ENCODE measurements around the gene LDHAL6B.
"Not testable (repeated sequence)": the region's sequence is repeated elsewhere in the genome, so short reads cannot be mapped to it uniquely, and the experiment has no call there.

Gene LDHAL6B

GRCh38 chr15:59206623-59207183 lies at the start of gene LDHAL6B:
Gene LDHAL6B (plus strand): TSS chr15:59206843. CDS start chr15:59206941, 98 bp downstream.
- no peak for DNase-seq

- no peak for DNase-seq
Observed at GRCh38 chr15:59157396-59157795, 49.2 kb upstream of the LDHAL6B start.

- DNase-seq, result no peak
Observed at GRCh38 chr15:59157840-59158700, 48.6 kb upstream of the LDHAL6B start.

GRCh38 chr15:59158701-59159034 lies 48.0 kb upstream of the LDHAL6B start:
- no peak for DNase-seq

- no peak for DNase-seq
Observed at GRCh38 chr15:59159210-59159609, 47.4 kb upstream of the LDHAL6B start.

GRCh38 chr15:59160880-59161593 lies 45.6 kb upstream of the LDHAL6B start:
- peak; percentile 16 for DNase-seq

GRCh38 chr15:59162080-59162479 lies 44.6 kb upstream of the LDHAL6B start:
- not testable (repeated sequence) for DNase-seq

- DNase-seq, result no peak
Observed at GRCh38 chr15:59165726-59166125, 40.9 kb upstream of the LDHAL6B start.

- no peak for DNase-seq
Observed at GRCh38 chr15:59166166-59166565, 40.5 kb upstream of the LDHAL6B start.

GRCh38 chr15:59166601-59167265 lies 39.9 kb upstream of the LDHAL6B start:
- no peak for DNase-seq

- DNase-seq, result no peak
Observed at GRCh38 chr15:59168536-59168935, 38.1 kb upstream of the LDHAL6B start.

GRCh38 chr15:59169251-59169708 lies 37.4 kb upstream of the LDHAL6B start:
- no peak for DNase-seq

- DNase-seq, result no peak
Observed at GRCh38 chr15:59170295-59171066, 36.2 kb upstream of the LDHAL6B start.

GRCh38 chr15:59171067-59171397 lies 35.6 kb upstream of the LDHAL6B start:
- DNase-seq, result no peak

- DNase-seq, result no peak
Observed at GRCh38 chr15:59172289-59172901, 34.2 kb upstream of the LDHAL6B start.

- DNase-seq, result no peak
Observed at GRCh38 chr15:59173194-59173593, 33.4 kb upstream of the LDHAL6B start.

GRCh38 chr15:59174151-59174834 lies 32.4 kb upstream of the LDHAL6B start:
- no peak for DNase-seq

- DNase-seq, result peak; percentile 20
Observed at GRCh38 chr15:59174835-59175831, 31.5 kb upstream of the LDHAL6B start.

GRCh38 chr15:59176653-59177316 lies 29.9 kb upstream of the LDHAL6B start:
- DNase-seq, result no peak

GRCh38 chr15:59177317-59177660 lies 29.4 kb upstream of the LDHAL6B start:
- DNase-seq, result no peak
